ENCODE results near the gene IDI1.

GRCh38 chr10:1096287-1096889 lies 47.5 kb upstream of the IDI1 start:
- TF ChIP-seq EZH2 (IDR thresholded peaks at IDR 0.05; ENCODE audit: insufficient read depth, poor library complexity, severe bottlenecking) (no peak), EZH2phosphoT487 (IDR thresholded peaks at IDR 0.05; ENCODE audit: insufficient read depth, low read depth) (no peak)
